HL-60/S4 treated with retinoic acid at 250 ng/mL for 4 days and 3 days (cell line): ENCODE data around the gene PTPRN2.
"Not testable (repeated sequence)": the region's sequence is repeated elsewhere in the genome, so short reads cannot be mapped to it uniquely, and the experiment has no call there.

Source experiments
- in situ Hi-C: fragments of 300-500 bp; cut with MboI; formaldehyde crosslinking; loops from 2 replicates; pipeline ENCODE4 v1.7.0; 2022; ENCODE audit warnings: low sequenced_read_pairs

Gene PTPRN2

GRCh38 chr7:158209435-158209834 lies 378.2 kb downstream of the PTPRN2 start:
- in situ Hi-C loops: no loop called here

- in situ Hi-C loops: no loop called here
Measured at GRCh38 chr7:158206341-158206740, 381.3 kb downstream of the PTPRN2 start.

DNA sequence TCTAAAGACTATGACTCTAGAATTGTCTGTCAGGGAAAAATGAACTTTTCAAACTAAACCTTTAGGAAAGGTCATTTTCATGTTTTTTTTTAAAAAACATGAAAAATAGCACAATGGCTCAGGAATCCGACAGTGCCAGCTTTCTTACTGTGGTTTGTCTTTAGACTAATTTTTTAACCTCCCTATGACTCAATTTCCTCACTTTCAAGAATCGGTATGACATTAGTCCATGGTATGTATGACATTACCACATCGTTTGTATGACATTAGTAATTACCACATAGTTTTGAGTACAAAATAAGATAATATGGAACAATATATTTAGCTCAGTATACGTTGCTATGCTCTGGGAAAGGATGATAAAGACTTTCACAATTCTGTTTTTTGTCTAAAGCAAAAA lies 383.2 kb downstream of the PTPRN2 start:
- in situ Hi-C loops: no loop called here

DNA sequence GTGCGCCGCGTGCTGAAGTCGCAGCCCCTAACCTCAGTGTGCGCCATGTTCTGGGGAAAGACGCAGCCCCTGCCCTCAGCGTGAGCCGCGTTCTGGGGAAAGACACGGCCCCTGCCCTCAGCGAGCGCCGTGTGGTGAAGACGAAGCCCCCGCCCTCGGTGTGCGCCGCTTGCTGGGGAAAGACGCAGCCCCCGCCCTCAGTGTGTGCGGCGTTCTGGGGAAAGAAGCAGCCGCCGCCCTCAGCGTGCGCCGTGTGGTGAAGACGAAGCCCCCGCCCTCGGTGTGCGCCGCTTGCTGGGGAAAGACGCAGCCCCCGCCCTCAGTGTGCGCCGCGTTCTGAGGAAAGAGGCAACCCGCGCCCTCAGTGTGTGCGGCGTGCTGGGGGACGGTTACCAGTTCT lies 383.7 kb downstream of the PTPRN2 start:
- in situ Hi-C loops: not testable (repeated sequence)

GRCh38 chr7:158194365-158194900 lies 393.2 kb downstream of the PTPRN2 start:
- in situ Hi-C loops: no loop called here

DNA sequence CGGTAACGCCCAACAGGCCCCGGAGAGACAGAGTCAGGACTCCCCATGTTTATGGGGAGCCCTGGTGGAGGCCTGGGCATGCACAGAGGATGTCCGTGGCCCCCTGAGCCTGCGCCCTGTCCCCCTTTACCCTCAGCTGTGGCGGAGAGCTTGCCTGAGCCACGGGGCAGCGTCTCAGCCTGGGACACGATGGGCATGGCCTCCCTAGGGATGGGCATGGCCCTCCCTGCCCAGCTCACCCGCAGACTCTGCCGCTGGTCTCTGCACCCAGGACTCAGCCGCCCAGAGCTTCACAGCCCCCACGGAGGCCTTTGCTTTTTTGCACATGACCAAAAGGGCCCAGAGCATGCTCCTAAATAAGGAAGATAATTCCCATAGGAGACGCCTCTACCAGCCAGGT lies 394.2 kb downstream of the PTPRN2 start:
- in situ Hi-C loops: no loop called here

GRCh38 chr7:158192956-158193355 lies 394.7 kb downstream of the PTPRN2 start:
- in situ Hi-C loops: no loop called here

- in situ Hi-C loops: no loop called here
Measured at GRCh38 chr7:158192184-158192835, 395.3 kb downstream of the PTPRN2 start.

- in situ Hi-C loops: no loop called here
Measured at GRCh38 chr7:158191671-158192070, 396.0 kb downstream of the PTPRN2 start.

DNA sequence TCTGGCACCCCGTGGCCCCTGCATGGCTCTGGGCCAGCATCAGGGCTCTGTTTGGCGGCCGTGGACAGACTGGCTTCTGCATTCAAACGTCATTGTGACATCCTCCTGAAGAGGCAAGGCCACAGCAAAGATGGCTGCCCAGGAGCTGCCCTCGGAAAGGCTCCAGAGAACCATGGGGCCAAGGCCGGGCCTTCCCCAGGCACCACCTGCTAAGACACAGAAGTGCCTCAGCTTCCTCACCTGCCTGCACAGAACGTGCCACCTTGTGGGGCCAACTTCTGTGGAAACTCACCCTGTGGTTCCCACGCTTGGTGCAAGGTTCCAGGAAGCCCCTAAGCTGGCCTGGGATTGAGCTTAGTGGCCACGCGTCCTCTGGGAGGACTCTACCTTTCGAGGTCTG lies 396.9 kb downstream of the PTPRN2 start:
- in situ Hi-C loops: no loop called here

GRCh38 chr7:158188676-158189075 lies 398.9 kb downstream of the PTPRN2 start:
- in situ Hi-C loops: no loop called here

DNA sequence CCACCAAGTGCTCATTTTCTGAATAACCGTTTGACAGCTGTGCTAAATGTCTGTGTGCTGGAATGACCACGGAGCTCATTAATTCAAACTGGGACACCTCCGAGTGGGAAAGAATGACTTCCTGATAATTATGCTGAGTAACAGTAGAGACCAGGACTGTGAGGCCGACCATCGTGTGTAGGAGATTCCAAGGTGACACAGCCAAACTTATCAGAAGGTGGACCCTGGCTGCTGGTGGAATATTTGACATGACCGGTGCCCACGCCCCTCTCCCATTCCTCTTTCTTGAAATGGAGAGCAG lies 400.0 kb downstream of the PTPRN2 start:
- in situ Hi-C loops: no loop called here

DNA sequence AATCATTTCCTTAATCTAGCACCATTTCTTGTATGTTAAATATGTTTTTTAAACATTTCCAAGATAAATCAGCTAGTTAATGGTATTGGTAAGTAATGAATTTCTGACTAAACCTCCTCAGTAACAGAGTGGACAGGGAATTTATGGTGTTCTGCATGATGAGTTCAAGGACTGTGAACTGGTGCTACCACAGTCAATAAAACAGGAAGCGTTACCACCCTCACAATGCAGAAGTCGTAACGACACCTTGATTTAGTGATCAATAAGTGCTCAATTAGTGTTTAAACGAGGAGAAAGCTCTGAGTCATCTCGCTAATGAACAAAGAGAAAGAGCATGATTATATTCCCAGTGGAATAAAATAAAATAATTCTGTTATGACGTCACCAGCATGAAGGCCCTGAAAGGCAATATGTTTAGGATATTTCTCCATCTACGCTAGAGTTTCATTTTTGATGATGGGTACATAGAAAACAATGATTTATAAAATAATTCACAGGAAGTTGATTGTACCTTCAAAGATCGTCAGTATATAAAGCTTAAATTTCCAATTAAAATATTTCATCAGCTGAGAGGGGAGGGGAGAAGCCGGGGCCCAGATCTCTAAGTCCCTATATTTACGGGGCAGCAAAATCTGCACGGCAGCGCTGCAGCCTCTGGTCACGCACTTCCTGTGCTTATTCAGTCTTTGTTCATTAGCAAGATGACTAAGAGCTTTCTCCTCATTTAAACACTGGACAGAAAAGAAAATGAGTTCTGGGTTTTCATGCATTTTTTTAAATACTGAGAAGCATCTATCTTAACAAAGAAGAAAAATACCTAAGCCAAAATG lies 400.5 kb downstream of the PTPRN2 start:
- in situ Hi-C loops: no loop called here

DNA sequence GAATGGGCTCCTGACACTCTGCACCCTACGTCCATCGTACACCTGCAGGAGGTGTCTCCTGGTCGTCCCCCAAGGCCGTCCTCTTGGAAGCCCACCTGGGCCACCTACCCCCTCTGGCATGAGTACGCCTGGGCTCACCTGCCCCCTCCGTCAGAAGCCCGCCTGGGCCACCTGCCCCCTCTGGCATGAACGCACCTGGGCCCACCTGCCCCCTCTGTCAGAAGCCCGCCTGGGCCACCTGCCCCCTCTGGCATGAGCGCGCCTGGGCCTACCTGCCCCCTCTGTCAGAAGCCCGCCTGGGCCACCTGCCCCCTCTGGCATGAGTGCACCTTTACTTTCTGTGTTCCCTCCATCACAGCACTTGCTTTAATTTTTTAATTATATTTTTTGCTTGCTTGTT lies 401.2 kb downstream of the PTPRN2 start:
- in situ Hi-C loops: no loop called here

- in situ Hi-C loops: no loop called here
Measured at GRCh38 chr7:158185653-158186052, 402.0 kb downstream of the PTPRN2 start.

GRCh38 chr7:158183431-158183830 lies 404.2 kb downstream of the PTPRN2 start:
- in situ Hi-C loops: no loop called here

- in situ Hi-C loops: no loop called here
Measured at GRCh38 chr7:158176561-158177173, 411.0 kb downstream of the PTPRN2 start.

DNA sequence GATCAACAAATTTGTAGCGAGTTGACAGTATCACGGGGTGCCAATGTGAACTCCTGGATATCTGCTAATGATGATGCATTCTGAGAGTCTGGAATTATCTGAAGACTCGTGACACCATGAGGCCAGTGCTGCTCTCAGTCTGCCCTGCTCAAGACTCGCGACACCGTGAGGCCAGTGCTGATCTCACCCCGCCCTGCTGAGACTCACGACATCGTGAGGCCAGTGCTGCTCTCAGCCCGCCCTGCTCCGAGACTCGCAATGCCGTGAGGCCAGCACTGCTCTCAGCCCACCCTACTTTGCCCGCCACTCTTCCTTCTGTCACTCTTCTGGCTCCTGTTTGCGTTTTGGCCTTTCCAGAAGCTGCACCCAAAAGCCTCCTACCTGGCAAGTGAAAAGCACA lies 411.8 kb downstream of the PTPRN2 start:
- in situ Hi-C loops: no loop called here

- in situ Hi-C loops: no loop called here
Measured at GRCh38 chr7:158174947-158175346, 412.7 kb downstream of the PTPRN2 start.

- in situ Hi-C loops: no loop called here
Measured at GRCh38 chr7:158167373-158167772, 420.2 kb downstream of the PTPRN2 start.

GRCh38 chr7:158166386-158167340 lies 421.0 kb downstream of the PTPRN2 start:
- in situ Hi-C loops: no loop called here
